Measurements from ENCODE around the gene SAFB.

GRCh38 chr19:5643060-5643459, 20.2 kb downstream of the SAFB start:
- no peak for TF ChIP-seq CTCF (IDR thresholded peaks at IDR 0.05)
- TF ChIP-seq TCF7L2 (IDR thresholded peaks at IDR 0.05; ENCODE audit: low read depth, low read length), result no peak
- TF ChIP-seq REST (IDR thresholded peaks at IDR 0.05; ENCODE audit: insufficient read depth in 1 of 2, low read depth in 2 of 2, low read length in 1 of 2), result no peak

All from Panc1 (cell line).